ENCODE results near the gene CASKIN2.
"Not testable (repeated sequence)": the region's sequence is repeated elsewhere in the genome, so short reads cannot be mapped to it uniquely, and the experiment has no call there.

Gene CASKIN2

GRCh38 chr17:75473246-75473645 is 42.1 kb downstream of the CASKIN2 start:
- in situ Hi-C loops (cut with MboI; ENCODE audit: low sequenced_read_pairs), result no loop called here

- in situ Hi-C loops (cut with MboI; ENCODE audit: low sequenced_read_pairs), result no loop called here
Observed at GRCh38 chr17:75472119-75472518, 43.2 kb downstream of the CASKIN2 start.

- in situ Hi-C loops (cut with MboI; ENCODE audit: low sequenced_read_pairs), result no loop called here
Observed at GRCh38 chr17:75471207-75471606, 44.1 kb downstream of the CASKIN2 start.

- in situ Hi-C loops (cut with MboI; ENCODE audit: low sequenced_read_pairs), result no loop called here
Observed at GRCh38 chr17:75468779-75469373, 46.5 kb downstream of the CASKIN2 start.

GRCh38 chr17:75468291-75468754 is 47.0 kb downstream of the CASKIN2 start:
- in situ Hi-C loops (cut with MboI; ENCODE audit: low sequenced_read_pairs), result no loop called here

- in situ Hi-C loops (cut with MboI; ENCODE audit: low sequenced_read_pairs), result no loop called here
Observed at GRCh38 chr17:75465039-75465438, 50.3 kb downstream of the CASKIN2 start.

- in situ Hi-C loops (cut with MboI; ENCODE audit: low sequenced_read_pairs), result no loop called here
Observed at GRCh38 chr17:75463603-75464002, 51.7 kb downstream of the CASKIN2 start.

- in situ Hi-C loops (cut with MboI; ENCODE audit: low sequenced_read_pairs), result no loop called here
Observed at GRCh38 chr17:75460295-75460694, 55.0 kb downstream of the CASKIN2 start.

- in situ Hi-C loops (cut with MboI; ENCODE audit: low sequenced_read_pairs), result no loop called here
Observed at GRCh38 chr17:75459590-75460267, 55.6 kb downstream of the CASKIN2 start.

GRCh38 chr17:75459246-75459589 is 56.1 kb downstream of the CASKIN2 start:
- in situ Hi-C loops (cut with MboI; ENCODE audit: low sequenced_read_pairs), result no loop called here

GRCh38 chr17:75457047-75457654 is 58.2 kb downstream of the CASKIN2 start:
- in situ Hi-C loops (cut with MboI; ENCODE audit: low sequenced_read_pairs), result no loop called here

- in situ Hi-C loops (cut with MboI; ENCODE audit: low sequenced_read_pairs), result no loop called here
Observed at GRCh38 chr17:75456417-75457046, 58.8 kb downstream of the CASKIN2 start, which contains the start of gene TMEM94. TMEM94 (plus strand) TSS chr17:75456635; CDS start chr17:75471906, 15,271 bp downstream.

- in situ Hi-C loops (cut with MboI; ENCODE audit: low sequenced_read_pairs), result no loop called here
Observed at GRCh38 chr17:75456039-75456416, 59.3 kb downstream of the CASKIN2 start.

- in situ Hi-C loops (cut with MboI; ENCODE audit: low sequenced_read_pairs), result not testable (repeated sequence)
Observed at GRCh38 chr17:75454672-75455071, 60.7 kb downstream of the CASKIN2 start.

- in situ Hi-C loops (cut with MboI; ENCODE audit: low sequenced_read_pairs), result no loop called here
Observed at GRCh38 chr17:75454193-75454592, 61.1 kb downstream of the CASKIN2 start.

- in situ Hi-C loops (cut with MboI; ENCODE audit: low sequenced_read_pairs), result no loop called here
Observed at GRCh38 chr17:75450270-75450669, 65.1 kb downstream of the CASKIN2 start.
